Adipocyte (in vitro differentiated cells): ENCODE results near the gene HOOK1.

Experiments
- DNase-seq: peaks from one replicate; pipeline ENCODE4 v3.0.0-alpha.2; 2015; ENCODE audit warnings: low read depth
- H3K27me3 ChIP-seq: replicated peaks from 2 replicates; pipeline ENCODE4 v1.7.0; 2013; ENCODE audit warnings: mild to moderate bottlenecking, low read length, moderate library complexity; ENCODE audit not compliant: control insufficient read depth, insufficient read depth
- H3K36me3 ChIP-seq: 2 replicates; pipeline ENCODE4 v1.7.0; 2013; ENCODE audit warnings: low read length, mild to moderate bottlenecking, moderate library complexity; ENCODE audit not compliant: control insufficient read depth, insufficient read depth, severe bottlenecking
- H3K4me1 ChIP-seq: 2 replicates; pipeline ENCODE4 v1.7.0; 2013; ENCODE audit warnings: mild to moderate bottlenecking, low read length, moderate library complexity; ENCODE audit not compliant: control insufficient read depth, insufficient read depth
- H3K4me3 ChIP-seq: 2 replicates; pipeline ENCODE4 v1.7.0; 2013; ENCODE audit warnings: mild to moderate bottlenecking, low read length, moderate library complexity
- H3K9ac ChIP-seq: 2 replicates; pipeline ENCODE4 v1.7.0; 2013; ENCODE audit warnings: mild to moderate bottlenecking, low read length, moderate library complexity
- H3K9me3 ChIP-seq: 2 replicates; pipeline ENCODE4 v1.7.0; 2013; ENCODE audit warnings: mild to moderate bottlenecking, low read length, moderate library complexity; ENCODE audit not compliant: control insufficient read depth

The HOOK1 gene

GRCh38 chr1:59866462-59866861 lies 51.7 kb downstream of the HOOK1 start:
- Histone ChIP-seq H3K9me3 (no peaks in the 10 kb centered on the region), H3K36me3 (no peaks in the 10 kb centered on the region), H3K27me3 (no peaks in the 10 kb centered on the region), H3K4me1 (no peaks in the 10 kb centered on the region), H3K9ac (no peak overlapping the region), H3K4me3 (no peak overlapping the region)
- DNase-seq = no peak

DNA sequence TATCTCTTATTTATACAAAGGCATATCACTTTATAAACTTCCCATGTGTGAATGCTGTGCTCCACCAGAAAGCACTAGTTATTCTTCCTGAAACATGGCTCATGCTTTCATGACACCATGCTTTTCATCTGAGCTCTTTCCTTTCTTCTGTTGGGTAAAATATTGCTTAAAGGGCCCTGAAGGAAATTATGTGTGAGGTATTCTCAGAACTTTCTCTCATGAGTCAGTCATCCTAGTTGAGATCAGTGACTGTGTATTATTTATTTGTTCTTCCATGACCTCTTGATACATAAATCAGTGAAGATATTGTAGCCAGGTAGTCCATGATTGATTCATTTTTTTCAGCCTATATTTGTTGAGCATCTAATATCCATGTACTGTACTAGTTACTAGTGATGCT lies 57.0 kb downstream of the HOOK1 start:
- Histone ChIP-seq H3K9ac (no peak overlapping the region), H3K36me3 (no peaks in the 10 kb centered on the region), H3K9me3 (no peaks in the 10 kb centered on the region), H3K27me3 (no peaks in the 10 kb centered on the region), H3K4me3 (no peak overlapping the region), H3K4me1 (no peaks in the 10 kb centered on the region)
- DNase-seq = no peak

DNA sequence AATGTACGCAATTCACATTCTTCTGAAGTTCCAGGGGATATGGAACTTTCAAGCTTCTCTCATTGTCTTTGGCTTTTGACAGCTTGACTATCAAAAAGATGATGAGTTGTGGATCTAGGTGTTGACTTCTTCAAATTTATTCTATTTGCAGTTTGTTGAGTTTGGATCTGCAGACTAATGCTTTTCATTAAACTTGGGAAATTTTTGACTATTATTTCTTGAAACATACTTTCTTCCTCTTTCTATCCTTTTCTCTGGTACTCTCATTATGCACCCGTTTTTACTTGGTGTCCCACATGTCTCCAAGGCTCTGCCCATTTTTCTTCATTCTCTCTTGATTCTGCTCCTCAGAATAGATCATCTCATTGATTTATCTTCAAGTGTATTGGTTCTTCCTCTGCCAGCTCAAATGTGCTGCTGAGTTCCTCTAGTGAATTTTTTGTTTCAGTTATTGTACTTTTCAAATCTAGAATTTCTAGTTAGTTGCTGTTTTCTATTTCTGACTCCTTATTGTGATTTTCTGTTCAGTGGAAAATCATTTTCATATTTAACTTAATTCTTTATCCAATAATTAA lies 62.4 kb downstream of the HOOK1 start:
- Histone ChIP-seq H3K36me3 (no peaks in the 10 kb centered on the region), H3K4me3 (no peak overlapping the region), H3K27me3 (no peaks in the 10 kb centered on the region), H3K9ac (no peak overlapping the region), H3K4me1 (peaks cover 16% of the 10 kb centered on the region), H3K9me3 (peaks cover 9% of the 10 kb centered on the region)
- no peak for DNase-seq

DNA sequence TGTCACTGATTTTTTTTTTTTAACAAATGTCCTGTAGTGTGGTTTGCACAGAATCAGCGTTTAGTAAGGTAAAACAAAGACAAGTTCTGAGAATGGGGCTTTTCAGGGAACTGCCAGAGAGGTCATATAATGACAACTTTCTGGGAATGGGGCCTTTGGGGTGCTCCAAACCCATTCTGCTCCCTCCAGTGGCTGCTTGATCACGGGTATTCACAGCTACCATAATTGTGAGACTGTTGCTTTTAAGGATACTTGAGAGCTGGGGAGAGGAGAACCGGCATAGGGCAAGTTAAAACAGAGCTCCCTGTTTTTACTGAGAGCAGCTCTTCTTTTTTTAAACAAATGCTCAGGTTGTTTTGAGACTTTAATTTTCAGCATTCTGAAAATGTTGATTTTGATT lies 63.6 kb downstream of the HOOK1 start:
- H3K36me3 ChIP-seq = no peaks in the 10 kb centered on the region
- H3K4me1 ChIP-seq = peaks cover 16% of the 10 kb centered on the region
- H3K9me3 ChIP-seq = peaks cover 9% of the 10 kb centered on the region
- no peak for DNase-seq
- H3K4me3 ChIP-seq = no peak overlapping the region
- no peaks in the 10 kb centered on the region for H3K27me3 ChIP-seq
- H3K9ac ChIP-seq = no peak overlapping the region

GRCh38 chr1:59879574-59879973 lies 64.8 kb downstream of the HOOK1 start:
- Histone ChIP-seq H3K4me3 (no peak overlapping the region), H3K36me3 (no peaks in the 10 kb centered on the region), H3K4me1 (peaks cover 16% of the 10 kb centered on the region), H3K9ac (no peak overlapping the region), H3K9me3 (peaks cover 9% of the 10 kb centered on the region), H3K27me3 (no peaks in the 10 kb centered on the region)
- peak; percentile 88 for DNase-seq

DNA sequence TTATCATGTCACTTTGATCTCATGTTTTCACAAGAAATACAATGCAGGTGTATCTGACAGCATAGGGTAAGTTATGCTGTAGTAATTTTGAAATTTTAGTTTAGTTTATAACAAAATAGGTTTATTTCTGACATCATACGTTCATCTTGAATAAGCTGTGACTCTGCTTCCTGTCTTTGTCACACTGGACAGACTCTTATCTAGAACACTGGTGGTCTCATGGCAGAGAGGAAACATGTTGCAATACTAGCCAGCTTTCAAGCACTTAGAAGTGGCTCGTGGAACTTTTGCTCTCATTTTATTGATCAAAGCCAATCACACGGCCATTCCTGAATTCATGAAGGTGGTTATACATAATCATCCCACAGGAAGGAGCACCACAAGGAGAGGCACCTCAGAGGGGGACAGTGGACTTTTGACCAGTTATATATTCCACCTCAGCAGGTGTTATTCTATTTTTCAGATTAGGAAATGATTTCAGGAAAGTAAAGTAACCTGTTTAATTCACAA lies 65.3 kb downstream of the HOOK1 start:
- H3K4me1 ChIP-seq = peaks cover 16% of the 10 kb centered on the region
- H3K9me3 ChIP-seq = peaks cover 9% of the 10 kb centered on the region
- no peak overlapping the region for H3K9ac ChIP-seq
- H3K4me3 ChIP-seq = no peak overlapping the region
- no peaks in the 10 kb centered on the region for H3K36me3 ChIP-seq
- DNase-seq = no peak
- H3K27me3 ChIP-seq = no peaks in the 10 kb centered on the region

DNA sequence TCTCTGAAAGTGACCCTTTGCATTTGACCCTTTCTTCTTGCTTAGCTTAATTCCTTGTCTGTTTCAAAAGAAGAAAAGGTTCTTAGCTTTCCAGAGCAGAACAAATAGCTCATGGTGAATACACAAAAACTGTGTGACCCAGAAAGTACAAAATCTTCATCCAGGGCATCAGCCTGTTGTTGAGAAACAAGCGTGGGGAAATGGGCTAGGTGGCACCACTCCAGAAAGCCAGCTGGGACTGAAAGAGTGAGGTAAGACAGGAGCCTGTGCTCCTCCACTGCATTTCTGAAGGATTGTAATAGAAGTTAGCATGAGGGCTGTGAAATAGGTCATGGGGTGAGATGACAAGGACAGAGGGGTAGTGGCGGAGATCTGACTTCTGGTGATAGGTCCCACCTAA lies 66.0 kb downstream of the HOOK1 start:
- peaks cover 9% of the 10 kb centered on the region for H3K9me3 ChIP-seq
- no peak overlapping the region for H3K4me3 ChIP-seq
- peak; percentile 29 for DNase-seq

DNA sequence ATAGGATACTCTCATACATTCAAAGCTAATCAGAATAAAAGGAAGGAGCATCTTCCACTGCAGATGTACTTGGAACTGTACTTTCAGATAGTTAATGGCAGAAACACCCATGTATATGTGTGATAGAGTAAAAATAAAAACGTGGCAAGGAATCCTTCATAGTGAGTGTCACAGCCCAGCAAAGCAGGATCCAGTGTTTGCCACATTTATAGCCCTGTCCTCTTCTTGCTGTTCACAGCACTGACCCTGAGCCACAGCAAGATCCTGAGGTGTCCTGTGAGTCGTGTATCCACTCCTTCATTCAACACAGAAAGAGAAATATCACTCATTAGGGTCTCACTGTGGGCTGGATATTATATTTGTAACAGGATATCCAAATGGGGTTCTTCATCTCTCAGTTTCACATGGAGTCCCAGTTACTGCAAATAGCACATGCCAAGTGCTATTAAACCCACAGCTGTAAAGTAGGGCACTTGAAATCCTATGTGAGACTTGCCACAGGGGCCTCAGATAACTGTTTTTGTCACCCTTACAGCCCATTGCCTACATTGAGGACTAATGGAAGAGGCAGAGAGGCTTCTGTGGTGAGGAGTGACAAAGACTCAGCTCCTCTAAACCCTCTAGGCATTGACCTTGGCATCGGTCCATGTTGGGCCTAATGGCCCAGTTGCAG lies 70.5 kb downstream of the HOOK1 start:
- Histone ChIP-seq H3K9me3 (peaks cover 8% of the 10 kb centered on the region), H3K4me3 (no peak overlapping the region), H3K9ac (no peak overlapping the region), H3K4me1 (peaks cover 10% of the 10 kb centered on the region), H3K36me3 (no peaks in the 10 kb centered on the region), H3K27me3 (no peaks in the 10 kb centered on the region)
- no peak for DNase-seq

More for the DNA sequence above, 66.0 kb downstream of the HOOK1 start:
- H3K4me1 ChIP-seq = peaks cover 16% of the 10 kb centered on the region
- H3K27me3 ChIP-seq = no peaks in the 10 kb centered on the region
- H3K36me3 ChIP-seq = no peaks in the 10 kb centered on the region
- H3K9ac ChIP-seq = no peak overlapping the region

DNA sequence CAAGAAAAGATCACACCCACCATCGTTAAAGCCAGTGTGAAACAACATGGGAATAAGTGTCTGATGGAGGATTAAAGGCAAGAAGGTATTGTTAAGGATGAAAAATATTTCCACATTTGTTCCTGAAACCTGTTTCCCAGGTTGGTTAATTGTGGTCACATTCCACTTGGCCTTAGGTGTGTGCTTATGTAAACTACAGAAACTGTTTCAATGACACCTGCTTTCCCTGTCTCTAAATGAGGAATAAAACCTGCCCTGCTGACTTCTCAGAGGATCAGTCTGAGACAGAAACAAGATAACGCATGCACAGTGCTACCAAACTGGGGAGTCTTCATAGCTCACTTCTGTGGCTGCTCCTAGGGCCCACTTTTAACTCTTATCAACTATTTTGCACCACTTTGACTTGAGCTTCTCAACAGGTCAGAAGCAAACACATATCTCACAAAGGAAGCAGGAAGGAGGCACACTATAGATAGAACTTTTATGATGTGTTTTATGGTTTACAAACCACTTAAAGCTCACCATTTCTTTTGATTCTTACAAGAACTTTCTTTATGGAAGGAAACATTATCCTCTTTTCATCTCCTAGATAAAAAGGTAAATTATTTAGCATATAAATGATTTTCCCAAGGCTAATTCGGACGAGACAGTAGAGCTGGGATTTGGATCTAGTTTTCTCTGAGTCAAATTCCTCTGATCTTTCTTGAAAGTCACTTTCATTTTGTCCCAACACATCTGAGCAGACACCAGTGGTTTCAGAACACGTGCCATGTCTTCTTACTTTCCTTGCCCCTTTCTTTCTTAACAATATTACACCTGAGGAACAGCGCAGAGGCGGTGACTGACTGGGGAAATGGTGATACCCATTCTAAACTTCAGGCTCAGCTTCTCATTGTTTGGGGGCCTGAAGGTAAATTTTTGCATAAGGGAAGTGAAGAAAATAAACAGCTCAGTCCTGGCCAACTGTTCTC lies 78.4 kb downstream of the HOOK1 start:
- no peak overlapping the region for H3K9ac ChIP-seq
- H3K27me3 ChIP-seq = no peaks in the 10 kb centered on the region
- no peaks in the 10 kb centered on the region for H3K4me1 ChIP-seq
- peaks cover 5% of the 10 kb centered on the region for H3K9me3 ChIP-seq
- no peak for DNase-seq
- no peak overlapping the region for H3K4me3 ChIP-seq
- H3K36me3 ChIP-seq = no peaks in the 10 kb centered on the region

- DNase-seq = no peak
- H3K9me3 ChIP-seq = no peaks in the 10 kb centered on the region
- H3K4me3 ChIP-seq = no peak overlapping the region
- no peaks in the 10 kb centered on the region for H3K27me3 ChIP-seq
- no peaks in the 10 kb centered on the region for H3K4me1 ChIP-seq
- H3K36me3 ChIP-seq = no peaks in the 10 kb centered on the region
- no peak overlapping the region for H3K9ac ChIP-seq
Measured at GRCh38 chr1:59897165-59897564, 82.4 kb downstream of the HOOK1 start.

DNA sequence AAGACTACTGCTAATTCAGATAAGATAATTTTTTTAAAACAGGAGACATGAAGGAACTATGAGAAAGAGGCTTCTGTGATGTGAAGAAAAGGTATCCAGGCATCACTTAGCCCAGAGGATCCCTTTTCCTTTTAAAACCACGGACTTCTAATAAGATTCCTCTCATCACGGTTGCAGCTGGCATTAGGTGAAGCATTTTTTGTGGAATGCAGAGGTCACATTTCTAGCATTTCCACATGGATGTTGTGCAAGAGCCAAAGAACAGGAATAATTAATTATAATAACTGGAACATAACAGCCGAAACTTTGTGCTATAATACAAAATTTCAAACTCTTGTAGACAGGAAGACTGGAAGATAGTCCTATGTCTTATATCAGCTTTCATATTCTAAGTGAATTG lies 84.2 kb downstream of the HOOK1 start:
- H3K27me3 ChIP-seq = no peaks in the 10 kb centered on the region
- DNase-seq = peak; percentile 45
- no peaks in the 10 kb centered on the region for H3K4me1 ChIP-seq
- no peak overlapping the region for H3K4me3 ChIP-seq
- no peaks in the 10 kb centered on the region for H3K9me3 ChIP-seq
- H3K9ac ChIP-seq = no peak overlapping the region
- no peaks in the 10 kb centered on the region for H3K36me3 ChIP-seq
